Measurements from ENCODE around the gene PGC.

Gene PGC

GRCh38 chr6:41714556-41715273 lies 32.5 kb downstream of the PGC start:
- DNase-seq (ENCODE audit: low spot score) = no peak

- DNase-seq (ENCODE audit: low spot score) = no peak
Observed at GRCh38 chr6:41713650-41714291, 33.4 kb downstream of the PGC start.

- peak; percentile 70 for DNase-seq (ENCODE audit: low spot score)
Observed at GRCh38 chr6:41713159-41713649, 34.0 kb downstream of the PGC start.

GRCh38 chr6:41712651-41713103 lies 34.5 kb downstream of the PGC start:
- DNase-seq (ENCODE audit: low spot score) = peak; percentile 97

- DNase-seq (ENCODE audit: low spot score) = no peak
Observed at GRCh38 chr6:41711323-41712038, 35.7 kb downstream of the PGC start.

GRCh38 chr6:41709375-41709774 lies 37.8 kb downstream of the PGC start:
- DNase-seq (ENCODE audit: low spot score) = no peak

- DNase-seq (ENCODE audit: low spot score) = no peak
Observed at GRCh38 chr6:41708856-41709255, 38.3 kb downstream of the PGC start.

- DNase-seq (ENCODE audit: low spot score) = no peak
Observed at GRCh38 chr6:41707565-41708200, 39.5 kb downstream of the PGC start.

- peak; percentile 79 for DNase-seq (ENCODE audit: low spot score)
Observed at GRCh38 chr6:41706876-41707564, 40.2 kb downstream of the PGC start.

- DNase-seq (ENCODE audit: low spot score) = peak; percentile 88
Observed at GRCh38 chr6:41705996-41706835, 41.0 kb downstream of the PGC start.

GRCh38 chr6:41705311-41705995 lies 41.7 kb downstream of the PGC start:
- no peak for DNase-seq (ENCODE audit: low spot score)

- no peak for DNase-seq (ENCODE audit: low spot score)
Observed at GRCh38 chr6:41704656-41705310, 42.4 kb downstream of the PGC start.

- no peak for DNase-seq (ENCODE audit: low spot score)
Observed at GRCh38 chr6:41704028-41704427, 43.2 kb downstream of the PGC start.

GRCh38 chr6:41702771-41703494 lies 44.3 kb downstream of the PGC start:
- no peak for DNase-seq (ENCODE audit: low spot score)

GRCh38 chr6:41702089-41702745 lies 45.0 kb downstream of the PGC start:
- no peak for DNase-seq (ENCODE audit: low spot score)

GRCh38 chr6:41700463-41701347 lies 46.5 kb downstream of the PGC start:
- DNase-seq (ENCODE audit: low spot score) = no peak

- DNase-seq (ENCODE audit: low spot score) = no peak
Observed at GRCh38 chr6:41699063-41699462, 48.1 kb downstream of the PGC start.

Measured in putamen (tissue), 1 donor.